Renal cortex interstitium (tissue), 11 donors: Measurements from ENCODE around the gene ZBTB2. TPM values are rescaled to one million over a fixed set of nuclear protein-coding genes. Genes with fewer than 3 reads are reported as not detected.

Experiments
- DNase-seq, 11 donors: peaks; one replicate each; pipeline ENCODE4 v3.0.0-alpha.2; 2013; ENCODE audit warnings: low read depth in 9 of 11, low spot score in 4 of 11; ENCODE audit errors: extremely low read depth in 1 of 11
- polyA plus RNA-seq, 3 donors: library from polyadenylated mRNA; unstranded; fragments of 120-200 nt; gene quantifications; one replicate each; pipeline ENCODE4 v1.2.1, GENCODE V29; 2013; ENCODE audit not compliant: insufficient read length in 3 of 3

The ZBTB2 gene
- polyA plus RNA-seq, 3 donors: 13.8 to 18.4 (median 16.1) TPM

DNA sequence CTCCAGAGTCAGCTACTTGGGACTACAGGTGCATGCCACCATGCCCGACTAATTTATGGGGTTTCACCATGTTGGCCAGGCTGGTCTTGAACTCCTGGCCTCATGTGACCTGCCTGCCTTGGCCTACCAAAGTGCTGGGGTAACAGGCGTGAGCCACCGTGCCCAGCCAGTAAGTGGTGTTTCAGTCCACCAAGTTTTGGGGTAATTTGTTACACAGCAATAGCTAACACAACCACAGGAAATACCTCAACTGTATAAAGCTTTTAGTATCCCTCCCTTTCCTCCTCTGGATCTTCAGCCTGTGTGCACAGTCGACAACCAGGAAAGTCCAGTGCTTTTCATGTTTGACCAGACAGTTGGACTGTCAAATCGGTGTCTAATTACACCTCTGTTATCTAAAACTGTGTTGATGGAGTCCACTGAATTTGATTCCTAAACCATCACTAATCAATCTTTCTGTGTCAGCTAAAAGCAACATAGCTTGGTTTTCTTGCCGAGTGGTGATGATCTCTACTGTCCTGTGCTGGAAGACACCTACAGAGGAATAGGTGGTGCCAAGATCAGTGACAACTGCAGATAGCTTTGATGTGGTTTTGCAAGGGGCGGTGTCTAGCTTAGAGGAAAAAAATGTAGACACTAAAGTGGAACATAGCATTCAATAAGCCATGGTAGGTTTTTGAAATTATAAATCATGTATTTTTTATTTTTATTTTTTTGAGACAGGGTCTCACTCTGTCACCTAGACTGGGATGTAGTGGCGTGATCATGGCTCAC is 22.2 kb upstream of the ZBTB2 start:
- DNase-seq: no peak

DNA sequence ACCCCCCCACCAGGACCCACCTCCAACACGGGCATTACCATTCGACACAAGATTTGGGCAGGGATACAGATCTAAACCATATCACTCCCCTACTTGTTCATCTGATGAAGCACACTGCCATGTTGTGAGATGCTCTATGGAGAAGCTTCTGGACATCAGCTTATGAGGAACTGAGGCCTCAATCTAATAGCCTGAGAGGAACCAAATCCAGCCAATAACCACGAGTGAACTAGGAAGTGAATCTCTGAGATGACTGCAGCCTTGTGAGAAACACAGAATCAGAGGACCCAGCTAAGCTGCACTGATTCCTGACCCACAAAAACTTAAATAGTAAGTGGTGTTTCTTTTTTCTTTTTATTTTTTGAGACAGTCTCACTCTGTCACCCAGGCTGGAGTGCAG is 21.6 kb upstream of the ZBTB2 start:
- DNase-seq: no peak

DNA sequence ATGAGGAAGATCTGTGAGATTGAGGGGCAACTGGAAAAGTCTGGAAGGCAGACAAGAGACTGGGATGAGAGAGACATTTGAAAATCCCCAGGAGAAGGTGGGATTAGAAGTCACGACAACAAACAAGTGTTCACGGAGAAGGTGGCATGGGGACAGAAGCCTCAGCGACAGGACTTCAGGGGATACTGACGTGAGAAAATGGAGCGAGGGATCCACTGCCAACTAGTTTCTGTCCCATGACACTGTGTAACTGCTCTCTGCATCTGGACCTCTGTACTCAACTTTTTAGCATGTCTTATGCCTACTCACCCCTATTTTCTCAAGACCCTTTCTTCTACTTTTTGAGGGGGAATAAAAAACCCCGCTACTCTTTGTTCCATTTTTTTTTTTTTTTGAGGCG is 18.3 kb upstream of the ZBTB2 start:
- no peak for DNase-seq

DNA sequence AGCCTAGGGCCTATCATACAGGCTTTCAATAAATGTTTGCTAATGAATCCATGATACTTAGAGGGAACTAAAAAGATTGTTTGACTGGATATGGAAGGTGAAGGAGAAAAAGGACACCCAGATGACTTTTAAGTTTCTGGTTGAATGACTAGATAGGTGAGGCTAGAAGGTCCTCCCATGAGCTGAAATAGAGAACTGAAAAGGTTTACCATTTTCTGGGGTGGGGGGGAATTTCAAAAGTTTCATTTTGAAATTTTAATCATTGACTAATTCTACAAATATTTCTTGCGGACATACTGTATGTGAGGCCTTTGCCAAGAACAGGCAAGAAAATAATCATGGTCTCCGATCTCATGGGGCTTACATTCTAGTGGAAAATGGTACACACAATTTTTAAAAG is 17.9 kb upstream of the ZBTB2 start:
- no peak for DNase-seq

DNA sequence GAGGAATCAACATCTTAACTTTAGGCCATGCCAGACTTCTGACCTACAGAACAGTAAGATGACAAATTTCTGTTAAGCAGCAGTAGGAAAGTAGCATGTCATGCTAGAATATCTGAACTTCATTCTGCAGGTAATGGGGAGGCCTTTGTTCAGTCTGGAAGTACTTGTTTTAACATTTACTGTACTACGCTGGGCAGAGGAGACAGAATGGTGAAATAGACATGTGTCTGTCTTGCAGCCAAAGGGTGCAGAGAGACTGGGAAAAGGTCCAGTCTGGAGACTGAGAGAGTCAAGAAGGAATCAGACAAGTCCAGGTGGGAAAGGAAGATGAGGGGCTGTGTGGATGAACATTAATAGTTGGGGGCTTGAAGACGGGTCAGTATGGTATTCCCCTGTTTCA is 17.5 kb upstream of the ZBTB2 start:
- DNase-seq: no peak

DNA sequence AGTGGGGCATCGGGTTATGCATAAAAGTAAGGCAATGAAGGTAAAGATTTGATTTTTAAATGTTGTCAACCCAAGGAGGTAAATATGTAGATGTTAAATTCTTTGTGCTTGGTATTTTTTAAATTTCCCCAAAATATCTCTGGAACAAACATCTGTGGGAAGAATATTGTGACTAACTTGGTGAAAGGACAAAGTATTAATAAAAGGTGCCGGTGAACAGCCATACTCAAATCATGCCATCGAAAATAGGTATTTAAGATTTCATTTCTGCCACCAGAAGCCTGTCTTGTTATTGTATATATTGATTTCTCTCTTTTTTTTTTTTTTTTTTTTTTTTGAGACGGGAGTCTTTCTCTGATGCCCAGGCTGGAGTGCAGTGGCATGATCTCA is 12.6 kb upstream of the ZBTB2 start:
- no peak for DNase-seq

DNA sequence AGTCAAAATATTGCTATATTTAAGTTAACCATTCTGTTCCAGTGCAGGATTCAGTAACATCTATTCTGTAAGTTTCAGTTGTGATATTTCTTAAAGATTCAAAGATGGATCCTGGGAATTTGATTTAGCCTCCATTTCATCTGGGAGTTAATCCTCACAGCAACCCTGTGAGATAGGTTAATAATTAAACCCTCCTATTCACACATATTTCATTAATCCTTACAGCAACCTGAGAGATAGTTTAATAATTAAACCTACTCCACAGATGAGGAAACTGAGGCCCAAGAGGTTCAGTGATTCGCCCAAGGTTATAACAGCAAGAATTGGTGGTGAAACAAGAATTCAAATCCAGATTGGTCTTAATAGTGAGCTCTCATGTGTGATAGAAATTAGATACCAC is 10.9 kb upstream of the ZBTB2 start:
- no peak for DNase-seq

DNA sequence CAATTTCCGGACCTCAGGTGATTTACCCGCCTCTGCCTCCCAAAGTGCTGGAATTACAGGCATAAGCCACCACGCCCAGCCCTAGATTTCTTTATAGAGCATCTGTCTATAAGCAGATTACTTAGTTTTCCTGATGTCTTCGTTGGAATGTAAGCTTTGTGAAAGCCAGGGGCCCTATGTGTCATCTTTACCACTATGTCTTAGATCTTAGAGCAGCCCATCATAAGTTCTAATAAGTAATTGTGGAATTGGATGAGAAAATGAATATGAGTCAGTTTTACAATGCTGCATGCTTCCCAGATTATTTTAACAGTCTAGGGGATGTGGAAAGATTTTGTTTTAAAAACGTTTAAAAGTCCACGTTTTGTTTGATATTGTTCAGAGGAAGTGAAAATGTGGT is 9.1 kb upstream of the ZBTB2 start:
- DNase-seq: no peak

DNA sequence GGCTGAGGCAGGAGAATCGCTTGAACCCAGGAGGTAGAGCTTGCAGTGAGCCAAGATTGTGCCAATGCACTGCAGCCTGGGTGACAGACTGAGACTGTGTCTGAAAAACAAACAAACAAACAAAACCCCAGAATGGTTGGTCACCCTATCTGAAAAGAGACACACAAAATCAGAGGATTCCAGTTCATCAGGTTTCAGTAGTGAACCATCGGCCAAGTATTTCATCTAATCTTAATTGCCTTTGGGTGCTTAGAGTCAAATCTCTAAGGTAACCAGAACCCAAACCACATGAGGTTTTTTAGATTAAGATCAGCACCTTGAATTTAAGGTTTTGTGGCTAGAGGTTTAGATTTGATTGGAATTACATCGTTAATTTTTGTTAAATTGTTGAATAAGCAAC is 8.3 kb upstream of the ZBTB2 start:
- no peak for DNase-seq

DNA sequence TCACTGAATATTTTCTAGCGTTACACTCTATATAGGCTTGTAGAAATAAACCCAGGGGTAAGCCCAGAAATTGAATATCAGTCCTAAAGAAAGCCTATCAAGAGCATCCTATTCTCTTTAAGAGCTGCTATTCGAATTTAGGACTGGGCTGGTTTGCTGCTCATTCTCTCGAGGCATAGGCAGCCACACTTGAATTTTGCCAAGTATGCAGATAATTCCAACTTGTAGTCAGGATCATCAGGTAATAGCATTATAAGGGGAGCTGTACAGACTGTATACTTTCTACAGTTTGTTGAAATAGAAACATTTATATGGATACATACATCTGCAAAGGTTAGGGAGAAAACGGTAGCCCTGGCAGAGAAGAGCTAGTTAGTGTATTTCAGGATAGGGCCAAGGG is 2.1 kb upstream of the ZBTB2 start:
- no peak for DNase-seq

DNA sequence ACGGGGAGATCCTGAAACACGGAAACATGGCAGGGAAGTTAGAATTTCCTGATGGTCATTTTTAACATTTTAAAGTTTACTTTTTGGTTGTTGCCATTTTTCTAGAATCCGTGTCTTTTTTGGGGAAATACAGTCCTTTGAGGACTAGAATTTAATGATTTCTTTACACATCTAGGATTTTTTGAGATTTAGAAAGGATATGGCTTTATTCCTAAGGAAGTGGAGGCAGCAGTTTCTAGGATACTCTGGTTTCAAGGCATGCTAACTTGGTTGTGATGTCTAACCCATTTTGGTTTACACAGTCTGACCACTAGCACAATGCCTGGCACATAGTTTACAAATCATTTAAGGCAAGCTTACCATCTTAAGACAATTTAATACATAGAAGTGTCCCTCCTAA is 1.1 kb upstream of the ZBTB2 start:
- no peak for DNase-seq

DNA sequence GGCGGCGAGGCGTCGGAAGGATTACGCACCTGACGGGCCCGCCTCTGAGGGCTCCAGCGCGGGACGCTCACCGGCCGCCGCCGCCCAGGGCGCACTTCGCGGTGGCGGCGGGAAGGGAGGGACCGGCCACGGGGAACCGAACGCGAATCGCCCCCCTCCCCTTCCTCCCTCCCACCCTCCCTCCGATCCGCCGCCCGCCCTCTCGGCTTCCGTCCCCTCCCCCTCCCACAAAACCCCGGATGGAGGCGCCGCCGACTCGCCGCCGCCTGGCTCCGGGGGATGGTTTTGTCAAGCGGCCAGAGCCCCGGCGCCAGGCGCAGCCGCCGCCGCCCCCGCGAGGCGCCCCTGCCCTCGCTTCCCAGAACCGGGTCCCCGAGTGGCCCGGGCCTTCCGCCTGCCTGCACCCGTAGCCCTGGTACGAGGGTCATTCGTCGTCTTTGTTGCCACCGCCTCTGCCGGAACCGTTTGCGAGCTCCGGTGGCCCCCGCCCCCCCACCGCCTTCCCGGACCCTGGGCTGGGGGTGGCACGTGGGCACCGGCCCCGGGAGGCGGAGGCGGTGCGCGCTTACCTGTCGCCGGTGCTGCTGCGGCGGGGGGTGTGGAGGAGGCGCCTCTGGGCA is 398 bp downstream of the ZBTB2 start:
- DNase-seq: peak in 10 of 11 donors; percentile 31 to 72 (median 66)

DNA sequence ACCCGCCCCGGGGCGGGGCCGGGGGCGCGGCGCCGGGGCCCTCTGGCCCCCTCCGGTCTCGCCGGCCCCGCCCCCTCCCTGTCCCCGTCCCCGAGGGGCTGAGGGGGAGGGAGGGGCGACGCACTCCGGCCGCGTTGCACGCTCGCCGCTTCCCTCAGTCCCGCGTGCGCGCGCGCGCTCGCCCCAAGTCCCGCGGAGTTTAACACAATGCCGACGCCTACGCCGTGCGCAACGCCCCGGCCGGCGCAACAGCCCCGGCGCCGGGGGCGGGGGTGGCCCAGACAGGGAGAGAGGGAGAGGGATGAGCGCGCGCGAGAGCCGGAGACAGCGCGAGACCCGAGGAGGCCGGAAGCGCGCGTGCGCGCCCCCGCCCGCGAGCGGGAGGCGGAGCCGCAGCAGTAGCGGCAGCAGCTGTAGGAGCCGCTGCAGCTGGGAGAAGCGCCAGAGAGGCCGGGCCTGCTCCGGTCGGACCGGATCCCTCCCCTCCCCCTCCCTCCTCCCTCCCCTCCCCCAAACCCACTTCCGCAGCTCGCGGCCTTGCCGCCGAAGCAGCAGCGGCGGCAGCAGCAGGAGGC is 996 bp downstream of the ZBTB2 start:
- DNase-seq: peak; percentile 93 to 99 (median 98)

DNA sequence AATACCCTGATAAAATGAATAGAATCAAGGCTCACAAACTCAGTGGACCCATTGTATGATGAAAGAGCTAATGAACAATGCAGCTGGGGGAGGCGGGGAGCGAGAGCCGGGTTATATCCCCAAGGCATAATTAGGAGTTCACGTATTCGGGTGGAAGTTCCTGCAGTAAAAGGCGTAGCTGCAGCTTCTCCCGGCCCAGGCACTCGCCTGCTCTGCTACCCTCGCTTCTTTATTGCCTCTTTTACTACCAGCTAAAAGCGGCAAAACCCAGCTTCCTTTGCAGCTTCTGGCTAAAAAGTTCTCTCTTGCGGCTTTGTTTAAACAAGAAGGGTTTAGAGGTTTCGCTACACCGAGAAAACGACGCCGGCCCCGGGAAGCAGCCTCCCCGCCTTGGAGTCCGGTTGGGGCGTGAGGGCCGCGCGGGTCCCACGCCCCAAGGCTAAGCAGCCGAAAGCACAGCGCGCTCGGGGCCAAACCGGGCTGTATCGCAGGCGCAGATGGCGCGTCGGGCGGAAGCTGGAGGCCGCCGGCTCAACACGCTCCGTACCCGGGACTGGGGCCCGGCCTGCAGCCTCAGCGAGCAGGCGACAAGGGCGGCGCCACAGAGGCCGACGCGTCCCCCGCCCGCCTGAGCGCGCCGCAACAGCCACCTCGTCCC is 1.6 kb downstream of the ZBTB2 start:
- peak in 8 of 11 donors; percentile 44 to 70 (median 58) for DNase-seq

DNA sequence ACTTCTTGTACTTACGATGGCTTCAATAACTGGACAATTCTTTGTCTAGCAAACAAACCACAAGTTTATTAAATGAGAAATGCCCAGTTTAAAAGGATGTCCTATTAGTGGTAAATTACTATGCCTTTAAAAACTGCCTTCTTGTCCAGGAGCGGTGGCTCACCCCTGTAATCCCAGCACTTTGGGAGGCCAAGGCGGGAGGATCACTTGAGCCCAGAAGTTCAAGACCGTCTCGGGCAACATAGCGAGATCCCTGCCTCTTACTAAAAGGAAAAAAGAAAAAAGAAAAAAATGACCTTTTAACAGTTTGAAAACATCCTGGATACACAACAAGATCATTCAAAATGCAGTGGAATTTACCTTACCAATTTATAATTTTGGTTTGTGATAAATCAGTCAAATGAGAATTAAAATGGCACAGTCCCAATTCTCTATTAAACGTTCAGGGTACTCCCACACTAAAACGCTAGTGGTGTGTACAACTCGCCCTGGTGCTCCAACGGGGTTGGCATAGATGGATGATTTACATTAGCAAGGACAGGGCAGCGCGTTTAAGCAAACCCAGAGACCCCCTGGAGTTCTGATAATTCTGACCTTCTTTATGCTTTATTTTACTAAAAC is 2.3 kb downstream of the ZBTB2 start:
- DNase-seq: peak in 1 of 11 donors; percentile 28

DNA sequence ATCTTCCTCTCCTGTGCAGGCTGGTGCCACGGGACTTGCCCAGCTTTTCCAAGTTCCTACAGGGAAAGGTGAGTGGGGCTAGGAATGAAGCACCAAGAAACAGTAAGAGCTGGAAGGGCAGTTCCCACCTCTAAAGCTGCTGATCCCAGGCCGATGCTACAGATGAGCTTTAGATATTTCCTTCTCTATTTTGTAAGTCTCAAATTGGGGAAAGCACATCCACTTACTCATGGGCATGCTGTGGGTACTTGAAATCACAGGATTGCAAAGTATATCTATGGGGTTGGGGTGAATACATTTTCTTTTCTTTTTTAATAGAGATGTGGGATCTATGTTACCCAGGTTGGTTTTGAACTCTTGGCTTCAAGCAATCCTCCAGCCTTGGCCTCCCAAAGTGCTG is 3.1 kb downstream of the ZBTB2 start:
- no peak for DNase-seq

DNA sequence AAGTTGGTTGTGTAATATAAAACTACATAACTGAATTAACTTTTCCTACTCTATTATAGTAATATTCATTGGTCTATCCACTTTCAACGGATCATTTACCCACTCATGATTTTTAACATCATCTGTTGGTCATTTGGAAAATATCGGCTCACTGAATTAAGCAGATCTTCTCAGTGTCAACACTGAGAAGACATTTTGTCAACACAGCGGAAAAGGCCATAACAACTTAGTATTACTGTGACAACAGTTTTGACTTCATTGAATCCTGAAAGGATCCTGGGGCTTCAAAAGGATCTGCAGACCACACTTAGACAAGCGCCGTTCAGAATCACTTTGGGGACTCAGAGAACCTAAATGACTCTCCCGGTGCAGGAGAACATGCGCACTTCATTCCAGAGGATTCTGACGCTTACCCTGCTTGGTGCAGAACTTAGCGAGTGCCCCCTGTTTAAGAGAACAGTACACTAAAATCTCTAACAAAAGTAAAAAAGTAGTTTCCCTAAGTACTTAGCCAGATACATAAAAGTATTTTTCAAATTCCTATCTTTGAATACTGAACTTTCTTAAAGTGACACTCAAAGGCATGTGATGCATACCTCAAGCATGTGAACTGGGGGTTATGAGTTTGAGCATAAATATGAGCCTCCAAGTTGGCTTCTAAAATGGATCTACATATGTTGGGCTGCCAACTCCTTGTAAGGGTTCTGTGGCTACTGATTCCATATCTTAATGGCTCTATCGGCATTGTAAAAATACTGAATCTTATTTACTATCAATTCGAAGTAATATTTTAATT is 4.0 kb downstream of the ZBTB2 start:
- DNase-seq: no peak

DNA sequence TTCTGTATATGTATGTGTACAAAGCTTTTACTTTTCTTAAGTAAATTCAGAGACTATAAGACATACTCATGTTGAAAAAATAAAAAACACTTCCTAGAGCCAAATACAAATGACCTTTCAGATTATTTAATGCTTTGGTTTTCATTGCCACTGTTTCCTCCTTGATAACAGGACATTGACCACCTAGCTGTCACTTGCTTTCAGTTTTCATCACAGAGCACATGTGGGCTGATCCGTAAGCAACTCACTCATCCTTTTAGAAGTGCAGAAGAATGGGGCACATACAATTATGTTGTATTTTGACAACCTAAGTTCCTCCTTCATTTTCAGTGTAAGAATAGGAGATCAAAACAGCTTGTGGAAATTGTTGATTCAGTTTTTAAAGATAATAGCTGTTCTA is 6.2 kb downstream of the ZBTB2 start:
- DNase-seq: no peak

DNA sequence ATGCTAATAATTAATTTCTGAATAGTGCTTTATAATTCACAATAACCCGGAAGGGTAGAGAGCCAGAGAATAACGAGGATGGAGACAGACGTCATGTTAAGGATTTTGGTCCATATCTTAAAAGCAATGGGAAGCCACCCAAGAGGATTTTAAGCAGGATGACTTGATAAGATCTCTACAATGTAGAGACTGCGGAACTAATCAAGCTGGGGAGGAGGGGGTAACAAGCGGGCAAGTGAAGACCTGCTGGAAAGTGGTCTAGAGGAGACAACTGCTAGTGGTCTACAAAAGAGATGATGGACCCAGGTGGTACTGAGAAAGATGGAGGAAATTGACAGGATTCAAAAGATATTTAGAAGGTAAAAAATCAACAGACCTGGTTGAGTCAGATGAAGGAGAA is 7.2 kb downstream of the ZBTB2 start:
- no peak for DNase-seq
